Esophagus muscularis mucosa (tissue), 4 donors: ENCODE measurements around the gene OR8B12. TPM values are rescaled to one million over a fixed set of nuclear protein-coding genes. Genes with fewer than 3 reads are reported as not detected.

Source experiments
- DNase-seq: peaks from one replicate; pipeline ENCODE4 v3.0.0-alpha.2; 2017; ENCODE audit errors: extremely low spot score
- H3K27ac ChIP-seq, 4 donors: fragments of 200-600 bp; sonication (generic); replicated peaks in 1 of 4; 1 replicate in 3 of 4; 2 replicates in 1 of 4; pipeline ENCODE4 v1.5.1; 2016 to 2019; ENCODE audit warnings: mild to moderate bottlenecking in 1 of 4
- H3K27me3 ChIP-seq, 4 donors: fragments of 200-600 bp; sonication (generic); one replicate each; pipeline versions ENCODE4 v1.5.1 to v1.6.0; 2016 to 2019
- H3K36me3 ChIP-seq, 4 donors: fragments of 200-600 bp; sonication (generic); one replicate each; pipeline ENCODE4 v1.5.1; 2016 to 2019
- H3K4me1 ChIP-seq, 4 donors: fragments of 200-600 bp; sonication (generic); one replicate each; pipeline ENCODE4 v1.5.1; 2016 to 2019
- H3K4me3 ChIP-seq, 4 donors: fragments of 200-600 bp; sonication (generic); 1 replicate in 2 of 4; 2 replicates in 2 of 4; pipeline ENCODE4 v1.5.1; 2016 to 2019; ENCODE audit warnings: mild to moderate bottlenecking in 4 of 4, moderate library complexity in 1 of 4
- H3K9me3 ChIP-seq, 4 donors: fragments of 200-600 bp; sonication (generic); 1 replicate in 3 of 4; 2 replicates in 1 of 4; pipeline ENCODE4 v1.5.1; 2016 to 2019
- EP300 ChIP-seq: sonication (generic); formaldehyde crosslinking; IDR thresholded peaks from one replicate; pipeline ENCODE4 v1.6.1; 2017; ENCODE audit warnings: antibody characterized with exemption
- POLR2A ChIP-seq: fragments of 450-650 bp; IDR thresholded peaks from one replicate; pipeline ENCODE4 v1.6.1; 2017; ENCODE audit warnings: antibody characterized with exemption, moderate library complexity, mild to moderate bottlenecking, low read depth
- POLR2AphosphoS5 ChIP-seq, 2 donors: sonication (generic); formaldehyde crosslinking; IDR thresholded peaks; one replicate each; pipeline ENCODE4 v1.6.1; 2017; ENCODE audit warnings: antibody characterized with exemption in 2 of 2
- WGBS: methylation state at CpG from one replicate; pipeline ENCODE4 v1.1.5; 2018; 5-methylcytosine and 5-hydroxymethylcytosine counted together
- intact Hi-C: fragments of 100-400 bp; cut with DNase I; formaldehyde crosslinking; loops from one replicate; pipeline ENCODE4 v1.15.1; 2023
- total RNA-seq, 4 donors: library from RNA; depleted of rRNA; stranded (reverse); fragments of >200 nt; gene quantifications; one replicate each; pipeline versions ENCODE4 v1.1.0 to v1.2.1, GENCODE V29; 2016
- TF ChIP-seq, protein P1 (sequence below), 3 experiments: fragments of 200-600 bp in 2 of 3; fragments of 450-650 bp in 1 of 3; sonication (generic) in 2 of 3; IDR thresholded peaks; one replicate each; pipeline ENCODE4 v1.5.1; 2017 to 2019; ENCODE audit warnings: antibody characterized with exemption in 3 of 3, mild to moderate bottlenecking in 2 of 3, moderate library complexity in 1 of 3

OR8B12 gene
- total RNA-seq, result not detected

GRCh38 chr11:124543554-124543953 lies at the start of gene OR8B12:
Gene OR8B12, minus strand, starts transcription at chr11:124543654. Its CDS starts 0 bp downstream, at chr11:124543654.
- no peak for DNase-seq
- TF ChIP-seq EP300 (no peak), POLR2A (no peak), POLR2AphosphoS5 (IDR thresholded peaks at IDR 0.05) (no peak)
- TF ChIP-seq, protein P1, sequence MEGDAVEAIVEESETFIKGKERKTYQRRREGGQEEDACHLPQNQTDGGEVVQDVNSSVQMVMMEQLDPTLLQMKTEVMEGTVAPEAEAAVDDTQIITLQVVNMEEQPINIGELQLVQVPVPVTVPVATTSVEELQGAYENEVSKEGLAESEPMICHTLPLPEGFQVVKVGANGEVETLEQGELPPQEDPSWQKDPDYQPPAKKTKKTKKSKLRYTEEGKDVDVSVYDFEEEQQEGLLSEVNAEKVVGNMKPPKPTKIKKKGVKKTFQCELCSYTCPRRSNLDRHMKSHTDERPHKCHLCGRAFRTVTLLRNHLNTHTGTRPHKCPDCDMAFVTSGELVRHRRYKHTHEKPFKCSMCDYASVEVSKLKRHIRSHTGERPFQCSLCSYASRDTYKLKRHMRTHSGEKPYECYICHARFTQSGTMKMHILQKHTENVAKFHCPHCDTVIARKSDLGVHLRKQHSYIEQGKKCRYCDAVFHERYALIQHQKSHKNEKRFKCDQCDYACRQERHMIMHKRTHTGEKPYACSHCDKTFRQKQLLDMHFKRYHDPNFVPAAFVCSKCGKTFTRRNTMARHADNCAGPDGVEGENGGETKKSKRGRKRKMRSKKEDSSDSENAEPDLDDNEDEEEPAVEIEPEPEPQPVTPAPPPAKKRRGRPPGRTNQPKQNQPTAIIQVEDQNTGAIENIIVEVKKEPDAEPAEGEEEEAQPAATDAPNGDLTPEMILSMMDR (IDR thresholded peaks at IDR 0.05), result no peak
- Histone ChIP-seq H3K36me3 (no peaks in the 10 kb centered on the region), H3K4me1 (no peaks in the 10 kb centered on the region), H3K27me3 (no peaks in the 10 kb centered on the region), H3K9me3 (no peaks in the 10 kb centered on the region), H3K27ac (no peak within 1 kb of the TSS), H3K4me3 (no peak within 1 kb of the TSS)
- intact Hi-C loops, result no loop called here
- 85% methylated on average over 5 of the region's 5 CpGs for WGBS

GRCh38 chr11:124592627-124593026 lies 49.2 kb upstream of the OR8B12 start:
- Histone ChIP-seq H3K4me1 (no peaks in the 10 kb centered on the region), H3K4me3 (no peak overlapping the region), H3K27me3 (peaks cover 0 to 14% (median 0%) of the 10 kb centered on the region in 4 donors), H3K9me3 (no peaks in the 10 kb centered on the region), H3K27ac (no peak overlapping the region), H3K36me3 (no peaks in the 10 kb centered on the region)
- intact Hi-C loops, result loop anchor here (5.0 kb wide), 1 partner anchor 180 kb away; no protein-coding TSS in a partner anchor
- no peak for DNase-seq
- WGBS, result 91% methylated on average over 6 of the region's 6 CpGs
- TF ChIP-seq POLR2AphosphoS5 (IDR thresholded peaks at IDR 0.05), result no peak
- TF ChIP-seq EP300, result no peak
- TF ChIP-seq POLR2A, result no peak
- TF ChIP-seq, protein P1 (IDR thresholded peaks at IDR 0.05), result no peak

GRCh38 chr11:124591430-124591829 lies 48.0 kb upstream of the OR8B12 start:
- peaks cover 0 to 11% (median 0%) of the 10 kb centered on the region in 4 donors for H3K27me3 ChIP-seq
- DNase-seq, result no peak
- H3K27ac ChIP-seq, result no peak overlapping the region
- H3K9me3 ChIP-seq, result no peaks in the 10 kb centered on the region
- TF ChIP-seq, protein P1 (IDR thresholded peaks at IDR 0.05), result no peak
- TF ChIP-seq POLR2AphosphoS5 (IDR thresholded peaks at IDR 0.05), result no peak
- TF ChIP-seq EP300, result no peak
- TF ChIP-seq POLR2A, result no peak
- 93% methylated on average over 2 of the region's 2 CpGs for WGBS
- H3K4me3 ChIP-seq, result no peak overlapping the region
- H3K36me3 ChIP-seq, result no peaks in the 10 kb centered on the region
- intact Hi-C loops, result loop anchor here (5.0 kb wide), 1 partner anchor 179 kb away; no protein-coding TSS in a partner anchor
- H3K4me1 ChIP-seq, result no peaks in the 10 kb centered on the region

GRCh38 chr11:124586238-124586860 lies 42.9 kb upstream of the OR8B12 start:
- WGBS, result 46% methylated on average over 3 of the region's 3 CpGs

More at GRCh38 chr11:124586238-124586860, 42.9 kb upstream of the OR8B12 start:
- DNase-seq, result no peak
- H3K27ac ChIP-seq, result no peak overlapping the region
- intact Hi-C loops, result loop anchor here (10.0 kb wide), 1 partner anchor 512 kb away; no protein-coding TSS in a partner anchor
- no peaks in the 10 kb centered on the region for H3K4me1 ChIP-seq
- H3K36me3 ChIP-seq, result no peaks in the 10 kb centered on the region
- H3K9me3 ChIP-seq, result no peaks in the 10 kb centered on the region
- H3K27me3 ChIP-seq, result no peaks in the 10 kb centered on the region
- no peak overlapping the region for H3K4me3 ChIP-seq
- TF ChIP-seq, protein P1 (IDR thresholded peaks at IDR 0.05), result peak; percentile 40 to 60 (median 50)
- TF ChIP-seq EP300, result no peak
